Naive thymus-derived CD4-positive, alpha-beta T cell (primary cell): ENCODE measurements around the gene KRTCAP2. TPM values are rescaled to one million over a fixed set of nuclear protein-coding genes. Genes with fewer than 3 reads are reported as not detected.
"Not testable (repeated sequence)": the region's sequence is repeated elsewhere in the genome, so short reads cannot be mapped to it uniquely, and the experiment has no call there.

ENCODE experiments used
- ATAC-seq: fragments of 150-1000 bp; cut with Tn5 transposase; 2 replicates; pipeline ENCODE4 v1.10.0; 2021; ENCODE audit warnings: mild to moderate bottlenecking, moderate library complexity
- CTCF ChIA-PET: fragments of 350-600 bp; sonication (Branson Sonifier 250); formaldehyde crosslinking; loops from one replicate; lab custom pipeline; 2021; ENCODE audit warnings: antibody characterized with exemption; lab: Charles Lee
- POLR2A ChIA-PET: fragments of 350-600 bp; sonication (Branson Sonifier 250); formaldehyde crosslinking; loops from one replicate; lab custom pipeline; 2021; ENCODE audit warnings: antibody characterized with exemption, inconsistent platforms; lab: Charles Lee
- DNase-seq, 9 donors: peaks; one replicate each; pipeline versions ENCODE4 v3.0.0 to v3.0.0-alpha.2; 2020 to 2022; ENCODE audit warnings: mixed read lengths in 1 of 9
- H3K27ac ChIP-seq: one replicate; pipeline ENCODE4 v1.7.0; 2013; ENCODE audit warnings: mild to moderate bottlenecking, low read depth, low read length, moderate library complexity
- H3K27me3 ChIP-seq, 2 donors: one replicate each; pipeline ENCODE4 v1.7.0; 2013; ENCODE audit warnings: low read length in 2 of 2, mild to moderate bottlenecking in 2 of 2, moderate library complexity in 2 of 2; ENCODE audit not compliant: control insufficient read depth in 2 of 2, insufficient read depth in 2 of 2
- H3K36me3 ChIP-seq, 3 experiments: 1 replicate in 2 of 3; 2 replicates in 1 of 3; pipeline ENCODE4 v1.7.0; 2013; ENCODE audit warnings: low read length in 3 of 3, mild to moderate bottlenecking in 3 of 3, moderate library complexity in 1 of 3; ENCODE audit not compliant: insufficient read depth in 3 of 3, control insufficient read depth in 2 of 3
- H3K4me1 ChIP-seq, 2 donors: one replicate each; pipeline ENCODE4 v1.7.0; 2013; ENCODE audit warnings: low read length in 2 of 2, mild to moderate bottlenecking in 2 of 2, moderate library complexity in 1 of 2; ENCODE audit not compliant: control insufficient read depth in 2 of 2, insufficient read depth in 2 of 2
- H3K4me3 ChIP-seq: 2 replicates; pipeline ENCODE4 v1.7.0; 2013; ENCODE audit warnings: mild to moderate bottlenecking, low read length
- H3K9me3 ChIP-seq, 3 experiments: 1 replicate in 2 of 3; 2 replicates in 1 of 3; pipeline ENCODE4 v1.7.0; 2013; ENCODE audit warnings: low read length in 3 of 3; ENCODE audit not compliant: control insufficient read depth in 2 of 3
- H3K27ac Mint-ChIP-seq, 9 donors: one replicate each; pipeline ENCODE4 v1.8.0; 2020 to 2022; ENCODE audit warnings: mixed read lengths in 9 of 9, mild to moderate bottlenecking in 8 of 9, moderate library complexity in 5 of 9, inconsistent platforms in 2 of 9
- H3K27me3 Mint-ChIP-seq, 5 donors: one replicate each; pipeline ENCODE4 v1.8.0; 2021 to 2022; ENCODE audit warnings: mixed read lengths in 5 of 5, mild to moderate bottlenecking in 1 of 5
- H3K36me3 Mint-ChIP-seq, 5 donors: one replicate each; pipeline ENCODE4 v1.8.0; 2020 to 2022; ENCODE audit warnings: mixed read lengths in 5 of 5, mild to moderate bottlenecking in 3 of 5, inconsistent platforms in 1 of 5
- H3K4me1 Mint-ChIP-seq, 7 donors: one replicate each; pipeline ENCODE4 v1.8.0; 2020 to 2022; ENCODE audit warnings: mixed read lengths in 7 of 7, mild to moderate bottlenecking in 3 of 7, inconsistent platforms in 1 of 7
- H3K4me3 Mint-ChIP-seq, 10 donors: one replicate each; pipeline ENCODE4 v1.8.0; 2020 to 2022; ENCODE audit warnings: mild to moderate bottlenecking in 10 of 10, mixed read lengths in 10 of 10, moderate library complexity in 6 of 10, inconsistent platforms in 2 of 10
- H3K9me3 Mint-ChIP-seq, 11 donors: one replicate each; pipeline ENCODE4 v1.8.0; 2020 to 2022; ENCODE audit warnings: mixed read lengths in 11 of 11, mild to moderate bottlenecking in 4 of 11, inconsistent platforms in 1 of 11, moderate library complexity in 1 of 11
- intact Hi-C, 2 donors: fragments of 100-400 bp; cut with micrococcal nuclease; formaldehyde crosslinking; loops; one replicate each; pipeline ENCODE4 v1.15.1; 2023
- polyA plus RNA-seq, 2 donors: library from polyadenylated mRNA; unstranded; fragments of 300-500 nt; fragmentation: Illumina TruSeq; gene quantifications; one replicate each; pipeline ENCODE4 v1.2.3, GENCODE V29; 2021
- total RNA-seq, 6 experiments: library from RNA in 5 of 6; stranded (reverse) in 5 of 6; gene quantifications; 1 replicate in 5 of 6; 2 replicates in 1 of 6; pipeline ENCODE4 v1.2.3 and lab custom pipeline; 2021 to 2026

Gene KRTCAP2
- total and polyA plus RNA-seq, 7 experiments from 2014 or later: 97.4 to 469 (median 159) TPM

DNA sequence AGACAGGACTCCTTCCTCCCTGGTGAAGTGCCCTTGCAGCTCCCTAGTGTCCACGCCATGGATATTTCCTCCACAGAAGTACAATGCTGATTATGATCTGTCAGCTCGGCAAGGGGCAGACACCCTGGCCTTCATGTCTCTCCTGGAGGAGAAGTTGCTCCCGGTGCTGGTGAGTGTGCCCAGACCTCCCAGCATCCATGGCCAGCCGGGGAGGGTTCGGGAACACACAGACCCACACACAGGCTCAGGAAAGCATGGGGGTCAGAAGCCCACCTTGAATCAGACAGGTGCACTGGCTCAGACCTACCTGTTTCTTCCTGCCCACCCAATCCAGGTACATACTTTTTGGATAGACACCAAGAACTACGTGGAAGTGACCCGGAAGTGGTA is 38.9 kb upstream of the KRTCAP2 start:
- POLR2A ChIA-PET, DNase-seq, H3K4me3 ChIP-seq, H3K27me3 ChIP-seq, H3K27ac ChIP-seq, H3K9me3 Mint-ChIP-seq, H3K27ac Mint-ChIP-seq, H3K9me3 ChIP-seq, intact Hi-C loops, CTCF ChIA-PET, H3K27me3 Mint-ChIP-seq, H3K36me3 Mint-ChIP-seq, H3K4me3 Mint-ChIP-seq, ATAC-seq: not testable (repeated sequence)
- peaks cover 0 to 19% (median 0%) of the 10 kb centered on the region in 3 experiments for H3K36me3 ChIP-seq
- H3K4me1 Mint-ChIP-seq: peaks cover 16 to 31% (median 22%) of the 10 kb centered on the region in 7 donors
- H3K4me1 ChIP-seq: peaks cover 18 to 19% of the 10 kb centered on the region in 2 donors

- H3K4me1 ChIP-seq: peaks cover 20 to 21% of the 10 kb centered on the region in 2 donors
- POLR2A ChIA-PET: interaction anchor here (0.7 to 1.0 kb wide), 2 partner anchors 12 to 50 kb away, joined by 3 read pairs; no protein-coding TSS in a partner anchor
- H3K36me3 ChIP-seq: peaks cover 0 to 19% (median 0%) of the 10 kb centered on the region in 3 experiments
- intact Hi-C loops, H3K4me3 ChIP-seq, H3K27me3 ChIP-seq, H3K9me3 Mint-ChIP-seq, H3K4me3 Mint-ChIP-seq, ATAC-seq, H3K27ac ChIP-seq, DNase-seq, H3K36me3 Mint-ChIP-seq, H3K27me3 Mint-ChIP-seq, CTCF ChIA-PET, H3K9me3 ChIP-seq: not testable (repeated sequence)
- Mint-ChIP-seq H3K27ac (peak overlapping the region in 1 of 9 donors; percentile 39), H3K4me1 (peaks cover 19 to 36% (median 26%) of the 10 kb centered on the region in 7 donors)
Measured at GRCh38 chr1:155211381-155212050, 38.4 kb upstream of the KRTCAP2 start.

GRCh38 chr1:155210314-155211104 is 37.4 kb upstream of the KRTCAP2 start:
- DNase-seq: no peak
- Histone ChIP-seq H3K4me1 (peaks cover 20 to 21% of the 10 kb centered on the region in 2 donors), H3K36me3 (peaks cover 0 to 19% (median 0%) of the 10 kb centered on the region in 3 experiments), H3K27me3 (no peaks in the 10 kb centered on the region), H3K4me3 (no peak overlapping the region), H3K9me3 (no peaks in the 10 kb centered on the region), H3K27ac (no peak overlapping the region)
- POLR2A ChIA-PET: interaction anchor here (1.0 to 5.3 kb wide), 4 partner anchors 8 to 16 kb away, joined by 3 to 63 read pairs (median 8); no protein-coding TSS in a partner anchor
- Mint-ChIP-seq H3K4me1 (peaks cover 19 to 36% (median 26%) of the 10 kb centered on the region in 7 donors), H3K27ac (peak overlapping the region in 6 of 9 donors; percentile 5 to 97 (median 44)), H3K9me3 (peaks cover 0 to 1% (median 0%) of the 10 kb centered on the region in 11 donors), H3K36me3 (peaks cover 0 to 7% (median 0%) of the 10 kb centered on the region in 5 donors), H3K4me3 (peak overlapping the region in 9 of 10 donors; percentile 8 to 90 (median 50)), H3K27me3 (no peaks in the 10 kb centered on the region)
- no peak for ATAC-seq
- intact Hi-C loops: no loop called here
- CTCF ChIA-PET: interaction anchor here (7.4 kb wide), 1 partner anchor 15 kb away, joined by 86 read pairs; no protein-coding TSS in a partner anchor

DNA sequence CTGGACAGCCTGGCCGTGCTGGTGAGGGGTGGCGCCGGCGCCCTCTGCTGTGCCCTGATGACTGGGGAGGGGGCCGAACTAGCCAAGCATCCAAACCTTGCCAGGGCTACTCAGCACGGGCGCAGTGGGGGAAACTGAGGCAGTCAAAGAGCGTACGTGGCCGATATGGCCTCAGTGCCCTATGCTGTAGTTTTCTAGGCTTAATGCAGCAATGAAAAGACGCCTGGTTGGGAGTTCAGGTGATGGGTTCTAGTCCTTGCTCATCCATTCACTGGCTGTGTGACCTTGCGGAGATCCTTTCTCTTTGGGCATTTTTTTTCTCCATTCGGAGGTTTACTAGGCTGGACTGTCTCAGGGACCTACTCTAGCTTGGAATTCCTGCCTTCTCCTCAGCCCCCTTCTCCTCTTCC is 36.2 kb upstream of the KRTCAP2 start:
- Mint-ChIP-seq H3K9me3 (peaks cover 0 to 1% (median 0%) of the 10 kb centered on the region in 11 donors), H3K27me3 (no peaks in the 10 kb centered on the region), H3K4me3 (peak overlapping the region; percentile 81 to 92 (median 88)), H3K36me3 (peaks cover 0 to 4% (median 0%) of the 10 kb centered on the region in 5 donors), H3K27ac (peak overlapping the region; percentile 85 to 98 (median 93)), H3K4me1 (peaks cover 19 to 30% (median 24%) of the 10 kb centered on the region in 7 donors)
- no peaks in the 10 kb centered on the region for H3K27me3 ChIP-seq
- no peaks in the 10 kb centered on the region for H3K9me3 ChIP-seq
- DNase-seq (no peak), ATAC-seq (no peak)
- ChIA-PET POLR2A (interaction anchor here (0.7 to 5.3 kb wide), 8 partner anchors 10 to 996 kb away, joined by 3 to 63 read pairs (median 4); no protein-coding TSS in a partner anchor), CTCF (interaction anchor here (1.0 to 7.4 kb wide), 3 partner anchors 16 to 41 kb away, joined by 3 to 86 read pairs (median 4); no protein-coding TSS in a partner anchor)
- peaks cover 0 to 19% (median 0%) of the 10 kb centered on the region in 3 experiments for H3K36me3 ChIP-seq
- peak overlapping the region; percentile 100 for H3K27ac ChIP-seq
- intact Hi-C loops: loop anchor here (1.0 to 5.0 kb wide), 5 partner anchors 10 to 48 kb away; partner anchors contain the start of genes ENTREP3 (in 1 of the 2), KRTCAP2 (in 1 of the 2) and TRIM46 (in 1 of the 2)
- peaks cover 20 to 21% of the 10 kb centered on the region in 2 donors for H3K4me1 ChIP-seq
- peak overlapping the region; percentile 100 for H3K4me3 ChIP-seq

DNA sequence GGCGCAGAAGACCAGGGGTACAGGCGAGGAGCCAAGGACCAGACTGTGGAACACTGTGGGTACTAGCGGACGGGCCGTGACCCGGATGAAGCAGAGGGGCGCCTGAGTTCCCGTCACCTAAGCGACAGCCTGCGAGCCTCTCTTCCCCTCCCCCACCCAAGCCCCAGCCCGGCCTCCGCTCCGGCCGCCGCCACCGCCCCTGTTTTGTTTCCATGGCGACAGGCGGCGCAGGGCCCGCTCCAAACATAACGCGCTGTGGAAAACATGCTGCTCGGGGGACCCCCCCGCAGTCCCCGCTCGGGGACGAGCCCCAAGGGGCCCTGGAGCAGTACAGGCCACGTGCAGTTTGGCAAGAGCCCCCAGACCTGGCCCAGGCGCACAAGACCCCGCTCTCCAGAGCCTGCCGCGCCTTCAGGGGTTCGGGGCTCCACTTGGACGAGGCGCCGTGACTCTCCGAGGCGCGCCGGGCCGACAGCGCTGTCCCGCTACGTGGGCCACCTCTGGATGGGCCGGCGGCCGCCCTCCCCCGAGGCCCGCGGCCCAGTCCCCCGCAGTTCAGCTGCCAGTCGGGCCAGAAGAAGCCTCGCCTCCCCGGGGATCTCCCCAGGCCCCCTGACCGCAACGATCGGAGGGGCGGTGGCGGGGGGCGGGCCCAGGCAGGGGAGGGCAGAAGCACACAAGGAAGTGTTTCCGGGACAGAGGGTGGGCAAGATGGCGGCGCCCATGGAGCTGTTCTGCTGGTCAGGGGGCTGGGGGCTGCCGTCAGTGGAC is 35.6 kb upstream of the KRTCAP2 start, which contains the start of gene MTX1:
MTX1 (plus strand) TSS at position 155 of the 771 bp plus-strand sequence; CDS start at position 265, 110 bp downstream.
- H3K4me1 Mint-ChIP-seq: peaks cover 19 to 30% (median 24%) of the 10 kb centered on the region in 7 donors
- Histone ChIP-seq H3K9me3 (no peaks in the 10 kb centered on the region), H3K4me3 (peak within 1 kb of the TSS; percentile 100), H3K27me3 (no peaks in the 10 kb centered on the region), H3K27ac (peak within 1 kb of the TSS; percentile 100), H3K36me3 (peaks cover 0 to 19% (median 0%) of the 10 kb centered on the region in 3 experiments), H3K4me1 (peaks cover 20 to 21% of the 10 kb centered on the region in 2 donors)
- DNase-seq: peak; percentile 83 to 91 (median 88)
- ChIA-PET CTCF (interaction anchor here (0.6 to 7.4 kb wide), 9 partner anchors 15 to 1424 kb away, joined by 3 to 86 read pairs (median 4); partner anchors contain the start of gene KRTCAP2), POLR2A (interaction anchor here (0.6 to 5.3 kb wide), 12 partner anchors 10 to 390 kb away, joined by 3 to 63 read pairs (median 5); no protein-coding TSS in a partner anchor)
- H3K27me3 Mint-ChIP-seq: no peaks in the 10 kb centered on the region
- H3K36me3 Mint-ChIP-seq: peaks cover 0 to 4% (median 0%) of the 10 kb centered on the region in 5 donors
- peaks cover 0 to 1% (median 0%) of the 10 kb centered on the region in 11 donors for H3K9me3 Mint-ChIP-seq
- peak within 1 kb of the TSS; percentile 81 to 92 (median 88) for H3K4me3 Mint-ChIP-seq
- peak; percentile 89 for ATAC-seq
- peak within 1 kb of the TSS; percentile 92 to 99 (median 96) for H3K27ac Mint-ChIP-seq
- intact Hi-C loops: loop anchor here (1.0 to 5.0 kb wide), 8 partner anchors 11 to 65 kb away; partner anchors contain the start of genes CLK2 (in 1 of the 2), ENTREP3 (in 1 of the 2), KRTCAP2 (in 1 of the 2) and TRIM46 (in 1 of the 2)
